GM12878 (cell line): ENCODE results near the gene STOML3. TPM values are rescaled to one million over a fixed set of nuclear protein-coding genes. Genes with fewer than 3 reads are reported as not detected.

ENCODE experiments used
- EZH2 ChIP-seq: IDR thresholded peaks from 2 replicates; pipeline ENCODE4 v1.6.1; 2012; ENCODE audit warnings: low read depth, mild to moderate bottlenecking, control low read depth, inconsistent platforms, low read length, borderline replicate concordance; ENCODE audit not compliant: control insufficient read depth
- FOXK2 ChIP-seq: fragments of 450-650 bp; IDR thresholded peaks from 2 replicates; pipeline ENCODE4 v1.6.1; 2017; ENCODE audit warnings: mild to moderate bottlenecking, moderate library complexity
- KLF5 ChIP-seq: fragments of 450-650 bp; IDR thresholded peaks from 2 replicates; pipeline ENCODE4 v1.6.1; 2014; ENCODE audit warnings: mild to moderate bottlenecking; ENCODE audit not compliant: partially characterized antibody
- RFX5 ChIP-seq: IDR thresholded peaks from 2 replicates; pipeline ENCODE4 v1.6.1; 2011; ENCODE audit warnings: low read depth, low read length, improper control_type of control experiment
- SPI1 ChIP-seq: IDR thresholded peaks from 2 replicates; pipeline ENCODE4 v1.6.1; 2011; ENCODE audit warnings: low read depth, mild to moderate bottlenecking, low read length, moderate library complexity, borderline replicate concordance; ENCODE audit not compliant: insufficient read depth
- ZBED1 ChIP-seq: IDR thresholded peaks from 2 replicates; pipeline ENCODE4 v1.6.1; 2016; ENCODE audit warnings: borderline replicate concordance
- ZNF217 ChIP-seq: fragments of 450-650 bp; IDR thresholded peaks from 2 replicates; pipeline ENCODE4 v1.6.1; 2017; ENCODE audit warnings: antibody characterized with exemption, mild to moderate bottlenecking
- polyA plus RNA-seq, 11 experiments: library from polyadenylated mRNA; depleted of rRNA in 4 of 11; unstranded in 6 of 11; stranded (reverse) in 5 of 11; fragments of >200 nt; fragmentation: Nextera tagmentation in 4 of 11; fragmentation: Illumina TruSeq in 1 of 11; extraction: Ambion mirVana in 4 of 11; extraction: Trizol in 1 of 11; gene quantifications; 1 replicate in 1 of 11; 2 replicates in 10 of 11; pipeline versions ENCODE4 v1.2.1 to v1.2.3, GENCODE V29; 2011 to 2016; ENCODE audit warnings: inconsistent platforms in 2 of 11, missing spikeins in 2 of 11, low read depth in 1 of 11
- total RNA-seq, 4 experiments: library from RNA; depleted of rRNA in 3 of 4; stranded (reverse); fragments of >200 nt in 3 of 4; fragmentation: Illumina TruSeq in 1 of 4; extraction: Trizol in 1 of 4; gene quantifications; 2 replicates each; pipeline versions ENCODE4 v1.2.1 to v1.2.3, GENCODE V29; 2013 to 2021
- TF ChIP-seq, protein P1 (sequence below), 3 experiments: IDR thresholded peaks in 2 of 3; conservative IDR thresholded peaks in 1 of 3; 2 replicates each; pipeline ENCODE4 v1.5.1; 2011; ENCODE audit warnings: low read depth in 3 of 3, low read length in 3 of 3, mild to moderate bottlenecking in 3 of 3, control low read depth in 2 of 3, moderate library complexity in 2 of 3, inconsistent platforms in 1 of 3, mixed read lengths in 1 of 3; ENCODE audit not compliant: control insufficient read depth in 2 of 3, insufficient read depth in 1 of 3; ENCODE audit errors: extremely low read depth in 1 of 3
- TF ChIP-seq, protein P2 (sequence below): fragments of 450-650 bp; IDR thresholded peaks from 2 replicates; pipeline ENCODE4 v1.6.1; 2018; ENCODE audit warnings: borderline replicate concordance, mild to moderate bottlenecking; ENCODE audit not compliant: partially characterized antibody
- TF ChIP-seq, protein P3 (sequence below): fragments of 450-650 bp; IDR thresholded peaks from 2 replicates; pipeline ENCODE4 v1.6.1; 2014; ENCODE audit warnings: mild to moderate bottlenecking
- TF ChIP-seq, protein P4 (sequence below): fragments of 150-350 bp; IDR thresholded peaks from 2 replicates; pipeline ENCODE4 v1.6.1; 2016; ENCODE audit warnings: low read depth, low read length

STOML3 gene
- total and polyA plus RNA-seq, 10 of the 15 experiments (the other 5 are each of a cell fraction or from before 2014, with no cell fraction given), result not detected

DNA sequence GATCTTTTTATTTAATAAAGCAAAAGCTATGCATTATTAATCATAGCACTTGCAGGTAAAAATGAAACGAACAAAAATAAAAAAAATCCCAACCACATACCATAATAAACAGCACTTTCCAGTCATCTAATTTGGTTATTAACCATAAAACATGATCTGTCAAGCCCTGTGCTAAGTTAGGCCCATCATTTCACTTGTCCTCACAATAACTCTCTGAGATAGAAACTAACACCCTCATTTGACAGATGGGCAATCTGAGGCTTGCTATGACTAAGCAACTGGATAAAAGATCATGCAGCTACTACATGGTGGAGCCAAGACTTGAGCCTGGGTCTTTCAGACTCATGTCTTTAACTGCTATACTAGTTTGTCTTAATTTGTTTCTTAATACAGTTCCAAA is 25.5 kb upstream of the STOML3 start (continued):
- TF ChIP-seq, protein P1, sequence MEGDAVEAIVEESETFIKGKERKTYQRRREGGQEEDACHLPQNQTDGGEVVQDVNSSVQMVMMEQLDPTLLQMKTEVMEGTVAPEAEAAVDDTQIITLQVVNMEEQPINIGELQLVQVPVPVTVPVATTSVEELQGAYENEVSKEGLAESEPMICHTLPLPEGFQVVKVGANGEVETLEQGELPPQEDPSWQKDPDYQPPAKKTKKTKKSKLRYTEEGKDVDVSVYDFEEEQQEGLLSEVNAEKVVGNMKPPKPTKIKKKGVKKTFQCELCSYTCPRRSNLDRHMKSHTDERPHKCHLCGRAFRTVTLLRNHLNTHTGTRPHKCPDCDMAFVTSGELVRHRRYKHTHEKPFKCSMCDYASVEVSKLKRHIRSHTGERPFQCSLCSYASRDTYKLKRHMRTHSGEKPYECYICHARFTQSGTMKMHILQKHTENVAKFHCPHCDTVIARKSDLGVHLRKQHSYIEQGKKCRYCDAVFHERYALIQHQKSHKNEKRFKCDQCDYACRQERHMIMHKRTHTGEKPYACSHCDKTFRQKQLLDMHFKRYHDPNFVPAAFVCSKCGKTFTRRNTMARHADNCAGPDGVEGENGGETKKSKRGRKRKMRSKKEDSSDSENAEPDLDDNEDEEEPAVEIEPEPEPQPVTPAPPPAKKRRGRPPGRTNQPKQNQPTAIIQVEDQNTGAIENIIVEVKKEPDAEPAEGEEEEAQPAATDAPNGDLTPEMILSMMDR (IDR thresholded peaks at IDR 0.05 in 2 of 3, conservative IDR thresholded peaks at IDR 0.05 in 1 of 3; ENCODE audit: control insufficient read depth in 2 of 3, extremely low read depth in 1 of 3, insufficient read depth in 1 of 3, low read depth in 3 of 3, low read length in 3 of 3), result no peak
- TF ChIP-seq, protein P2, sequence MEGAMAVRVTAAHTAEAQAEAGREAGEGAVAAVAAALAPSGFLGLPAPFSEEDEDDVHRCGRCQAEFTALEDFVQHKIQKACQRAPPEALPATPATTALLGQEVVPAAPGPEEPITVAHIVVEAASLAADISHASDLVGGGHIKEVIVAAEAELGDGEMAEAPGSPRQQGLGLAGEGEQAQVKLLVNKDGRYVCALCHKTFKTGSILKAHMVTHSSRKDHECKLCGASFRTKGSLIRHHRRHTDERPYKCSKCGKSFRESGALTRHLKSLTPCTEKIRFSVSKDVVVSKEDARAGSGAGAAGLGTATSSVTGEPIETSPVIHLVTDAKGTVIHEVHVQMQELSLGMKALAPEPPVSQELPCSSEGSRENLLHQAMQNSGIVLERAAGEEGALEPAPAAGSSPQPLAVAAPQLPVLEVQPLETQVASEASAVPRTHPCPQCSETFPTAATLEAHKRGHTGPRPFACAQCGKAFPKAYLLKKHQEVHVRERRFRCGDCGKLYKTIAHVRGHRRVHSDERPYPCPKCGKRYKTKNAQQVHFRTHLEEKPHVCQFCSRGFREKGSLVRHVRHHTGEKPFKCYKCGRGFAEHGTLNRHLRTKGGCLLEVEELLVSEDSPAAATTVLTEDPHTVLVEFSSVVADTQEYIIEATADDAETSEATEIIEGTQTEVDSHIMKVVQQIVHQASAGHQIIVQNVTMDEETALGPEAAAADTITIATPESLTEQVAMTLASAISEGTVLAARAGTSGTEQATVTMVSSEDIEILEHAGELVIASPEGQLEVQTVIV, result no peak
- TF ChIP-seq KLF5, result no peak
- TF ChIP-seq, protein P3, sequence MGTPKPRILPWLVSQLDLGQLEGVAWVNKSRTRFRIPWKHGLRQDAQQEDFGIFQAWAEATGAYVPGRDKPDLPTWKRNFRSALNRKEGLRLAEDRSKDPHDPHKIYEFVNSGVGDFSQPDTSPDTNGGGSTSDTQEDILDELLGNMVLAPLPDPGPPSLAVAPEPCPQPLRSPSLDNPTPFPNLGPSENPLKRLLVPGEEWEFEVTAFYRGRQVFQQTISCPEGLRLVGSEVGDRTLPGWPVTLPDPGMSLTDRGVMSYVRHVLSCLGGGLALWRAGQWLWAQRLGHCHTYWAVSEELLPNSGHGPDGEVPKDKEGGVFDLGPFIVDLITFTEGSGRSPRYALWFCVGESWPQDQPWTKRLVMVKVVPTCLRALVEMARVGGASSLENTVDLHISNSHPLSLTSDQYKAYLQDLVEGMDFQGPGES, result no peak
- TF ChIP-seq RFX5, result no peak
- TF ChIP-seq EZH2, result no peak
- TF ChIP-seq, protein P4, sequence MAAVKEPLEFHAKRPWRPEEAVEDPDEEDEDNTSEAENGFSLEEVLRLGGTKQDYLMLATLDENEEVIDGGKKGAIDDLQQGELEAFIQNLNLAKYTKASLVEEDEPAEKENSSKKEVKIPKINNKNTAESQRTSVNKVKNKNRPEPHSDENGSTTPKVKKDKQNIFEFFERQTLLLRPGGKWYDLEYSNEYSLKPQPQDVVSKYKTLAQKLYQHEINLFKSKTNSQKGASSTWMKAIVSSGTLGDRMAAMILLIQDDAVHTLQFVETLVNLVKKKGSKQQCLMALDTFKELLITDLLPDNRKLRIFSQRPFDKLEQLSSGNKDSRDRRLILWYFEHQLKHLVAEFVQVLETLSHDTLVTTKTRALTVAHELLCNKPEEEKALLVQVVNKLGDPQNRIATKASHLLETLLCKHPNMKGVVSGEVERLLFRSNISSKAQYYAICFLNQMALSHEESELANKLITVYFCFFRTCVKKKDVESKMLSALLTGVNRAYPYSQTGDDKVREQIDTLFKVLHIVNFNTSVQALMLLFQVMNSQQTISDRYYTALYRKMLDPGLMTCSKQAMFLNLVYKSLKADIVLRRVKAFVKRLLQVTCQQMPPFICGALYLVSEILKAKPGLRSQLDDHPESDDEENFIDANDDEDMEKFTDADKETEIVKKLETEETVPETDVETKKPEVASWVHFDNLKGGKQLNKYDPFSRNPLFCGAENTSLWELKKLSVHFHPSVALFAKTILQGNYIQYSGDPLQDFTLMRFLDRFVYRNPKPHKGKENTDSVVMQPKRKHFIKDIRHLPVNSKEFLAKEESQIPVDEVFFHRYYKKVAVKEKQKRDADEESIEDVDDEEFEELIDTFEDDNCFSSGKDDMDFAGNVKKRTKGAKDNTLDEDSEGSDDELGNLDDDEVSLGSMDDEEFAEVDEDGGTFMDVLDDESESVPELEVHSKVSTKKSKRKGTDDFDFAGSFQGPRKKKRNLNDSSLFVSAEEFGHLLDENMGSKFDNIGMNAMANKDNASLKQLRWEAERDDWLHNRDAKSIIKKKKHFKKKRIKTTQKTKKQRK, result no peak
- no peak for TF ChIP-seq ZBED1
- TF ChIP-seq ZNF217, result peak; percentile 60; the same call in 1 of the 2 replicates
- no peak for TF ChIP-seq SPI1
- no peak for TF ChIP-seq FOXK2
